Testis (tissue), 2 donors: ENCODE data around the gene SCAMP2.

Experiments
- CTCF ChIP-seq, 3 experiments: fragments of 450-650 bp in 2 of 3; fragments of 200-600 bp in 1 of 3; sonication (generic) in 1 of 3; IDR thresholded peaks; one replicate each; pipeline ENCODE4 v1.5.1; 2016 to 2019; ENCODE audit warnings: antibody characterized with exemption in 3 of 3, mild to moderate bottlenecking in 2 of 3, moderate library complexity in 1 of 3
- POLR2A ChIP-seq: fragments of 450-650 bp; IDR thresholded peaks from one replicate; pipeline ENCODE4 v1.6.1; 2017; ENCODE audit warnings: antibody characterized with exemption, mild to moderate bottlenecking, moderate library complexity

DNA sequence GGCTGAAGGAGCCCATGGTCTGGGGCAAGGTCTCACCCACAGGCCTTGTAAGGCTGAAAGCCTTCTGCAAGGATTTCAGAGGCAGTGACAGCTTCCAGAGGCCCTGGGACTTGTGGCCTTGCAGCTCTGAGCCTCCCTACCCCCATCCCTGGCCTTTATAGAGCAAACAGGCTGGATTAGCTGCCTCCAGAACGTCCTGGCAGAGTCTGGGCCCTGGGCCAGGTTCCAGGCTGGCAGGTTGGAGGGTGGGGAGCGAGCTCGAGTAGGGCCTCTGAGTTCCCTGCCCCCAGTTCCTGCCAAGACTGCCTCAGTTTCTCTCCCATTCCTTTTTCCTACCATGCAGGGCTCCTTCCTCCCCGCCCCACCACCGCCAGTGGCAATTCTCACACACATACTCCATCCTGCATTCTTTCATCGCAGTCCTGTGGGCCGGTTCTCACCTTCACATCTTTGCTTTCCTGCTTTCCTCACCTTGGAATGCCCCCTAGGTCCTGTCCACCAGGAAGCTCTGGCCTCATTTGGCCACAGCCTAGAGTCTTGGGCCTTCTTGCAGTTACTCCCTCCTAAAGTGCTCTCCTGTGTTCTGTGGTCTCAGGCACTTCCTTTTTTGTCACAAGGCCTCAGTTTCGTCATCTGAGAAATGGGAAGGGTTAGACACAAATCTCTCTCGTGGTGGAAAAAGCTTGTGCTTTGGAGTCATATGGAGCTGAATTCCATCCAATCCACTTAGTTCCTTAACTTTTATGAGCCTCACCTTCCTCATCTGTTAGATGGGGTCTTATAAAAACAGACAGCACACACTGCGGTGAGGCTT lies 57.8 kb downstream of the SCAMP2 start:
- TF ChIP-seq CTCF (IDR thresholded peaks at IDR 0.05) (no peak), POLR2A (no peak)
